GM12801 (cell line): Measurements from ENCODE around the gene SGCG.

ENCODE experiments used
- TF ChIP-seq, protein P1 (sequence below): IDR thresholded peaks from one replicate; pipeline ENCODE4 v1.5.1; 2011; ENCODE audit warnings: control low read depth; ENCODE audit not compliant: insufficient read length; ENCODE audit errors: extremely low read depth

SGCG gene

DNA sequence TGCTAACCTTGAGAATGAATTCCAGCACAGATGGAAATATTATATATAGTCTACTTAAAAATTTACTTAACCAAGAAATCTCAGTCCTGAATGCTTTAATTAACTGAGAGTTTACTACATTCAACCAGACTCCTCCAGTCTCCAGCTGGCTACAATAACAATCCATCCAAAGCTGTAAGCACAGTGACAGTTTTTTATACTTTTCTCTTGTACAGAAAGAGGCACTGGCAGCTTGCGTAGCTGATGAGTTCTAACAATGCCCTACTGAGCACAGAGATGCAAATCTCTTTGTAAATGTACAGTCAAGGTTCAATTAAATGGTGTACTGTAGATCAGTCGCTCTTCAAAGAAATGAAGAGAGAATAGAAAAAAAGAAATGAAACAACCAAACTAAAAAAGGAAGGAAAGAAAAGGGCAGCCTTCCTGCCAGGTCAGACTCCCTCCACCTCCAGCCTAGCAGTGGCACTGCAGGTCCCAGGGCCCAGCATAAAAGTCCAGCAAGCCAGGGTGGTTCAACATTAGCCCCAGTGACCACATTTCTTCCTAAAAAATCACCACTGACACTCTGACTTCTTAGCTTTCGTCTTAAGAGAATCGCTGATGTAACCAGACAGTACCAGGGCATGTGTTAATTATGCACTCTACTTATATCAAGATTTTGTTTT lies 164.3 kb downstream of the SGCG start:
- TF ChIP-seq, protein P1, sequence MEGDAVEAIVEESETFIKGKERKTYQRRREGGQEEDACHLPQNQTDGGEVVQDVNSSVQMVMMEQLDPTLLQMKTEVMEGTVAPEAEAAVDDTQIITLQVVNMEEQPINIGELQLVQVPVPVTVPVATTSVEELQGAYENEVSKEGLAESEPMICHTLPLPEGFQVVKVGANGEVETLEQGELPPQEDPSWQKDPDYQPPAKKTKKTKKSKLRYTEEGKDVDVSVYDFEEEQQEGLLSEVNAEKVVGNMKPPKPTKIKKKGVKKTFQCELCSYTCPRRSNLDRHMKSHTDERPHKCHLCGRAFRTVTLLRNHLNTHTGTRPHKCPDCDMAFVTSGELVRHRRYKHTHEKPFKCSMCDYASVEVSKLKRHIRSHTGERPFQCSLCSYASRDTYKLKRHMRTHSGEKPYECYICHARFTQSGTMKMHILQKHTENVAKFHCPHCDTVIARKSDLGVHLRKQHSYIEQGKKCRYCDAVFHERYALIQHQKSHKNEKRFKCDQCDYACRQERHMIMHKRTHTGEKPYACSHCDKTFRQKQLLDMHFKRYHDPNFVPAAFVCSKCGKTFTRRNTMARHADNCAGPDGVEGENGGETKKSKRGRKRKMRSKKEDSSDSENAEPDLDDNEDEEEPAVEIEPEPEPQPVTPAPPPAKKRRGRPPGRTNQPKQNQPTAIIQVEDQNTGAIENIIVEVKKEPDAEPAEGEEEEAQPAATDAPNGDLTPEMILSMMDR, result no peak

DNA sequence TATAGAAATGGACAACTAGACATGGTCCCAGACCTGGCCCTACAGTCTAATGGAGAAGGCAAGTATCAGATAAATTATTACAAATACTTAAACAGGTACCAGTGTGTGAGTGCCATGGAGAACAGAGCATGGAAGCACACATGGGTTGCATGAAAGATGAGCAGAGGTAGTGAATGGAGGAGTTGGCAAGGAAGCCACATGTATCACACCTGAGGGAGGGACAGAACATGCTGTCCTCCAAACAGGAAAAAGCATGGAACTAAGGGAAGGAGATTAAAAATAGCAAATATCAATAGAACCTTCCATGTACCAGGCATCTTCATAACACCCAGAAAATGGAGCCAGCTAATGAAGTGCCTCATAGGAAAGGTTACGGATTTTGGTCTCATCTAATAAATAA lies 166.8 kb downstream of the SGCG start:
- TF ChIP-seq, protein P1, result no peak

DNA sequence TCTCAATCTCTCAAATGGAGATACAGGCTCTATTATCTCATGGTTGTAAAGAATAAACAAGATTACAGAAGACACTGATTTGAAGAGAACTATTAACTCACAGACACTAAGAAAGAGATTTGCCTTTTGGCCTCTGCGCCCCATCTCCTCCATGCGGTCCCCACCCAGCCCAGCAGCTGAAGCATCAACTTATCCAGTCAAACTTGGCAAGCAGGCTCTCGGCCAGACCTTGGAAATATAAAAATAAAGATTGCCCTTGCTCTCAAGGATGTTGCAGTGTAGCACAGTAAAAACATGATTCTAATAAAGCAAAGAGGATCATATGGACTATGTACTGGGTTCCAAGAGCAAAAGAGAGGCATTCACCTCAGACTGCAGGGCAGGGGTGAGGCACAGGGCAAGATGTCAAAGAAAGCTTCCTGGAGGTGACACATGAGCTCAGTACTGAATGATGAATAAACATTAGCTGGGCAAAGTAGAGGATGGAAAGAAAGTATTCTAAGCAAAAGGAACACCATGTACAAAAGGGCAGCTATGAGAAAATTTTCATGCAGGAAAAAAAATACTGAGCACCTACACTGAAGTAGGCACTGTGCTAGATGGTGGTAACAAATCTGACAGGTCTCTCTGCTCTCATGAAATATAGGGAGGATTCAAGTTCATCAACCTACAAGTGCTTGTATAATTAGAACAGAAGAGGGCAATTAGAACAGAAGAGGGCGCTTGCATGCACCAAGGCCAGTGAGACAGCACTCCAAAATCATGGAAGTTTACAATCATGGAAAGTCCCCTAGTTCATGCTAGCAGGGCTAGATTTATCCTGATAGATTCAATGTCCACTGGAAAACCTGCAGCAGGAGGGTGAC lies 167.7 kb downstream of the SGCG start:
- TF ChIP-seq, protein P1, result no peak

DNA sequence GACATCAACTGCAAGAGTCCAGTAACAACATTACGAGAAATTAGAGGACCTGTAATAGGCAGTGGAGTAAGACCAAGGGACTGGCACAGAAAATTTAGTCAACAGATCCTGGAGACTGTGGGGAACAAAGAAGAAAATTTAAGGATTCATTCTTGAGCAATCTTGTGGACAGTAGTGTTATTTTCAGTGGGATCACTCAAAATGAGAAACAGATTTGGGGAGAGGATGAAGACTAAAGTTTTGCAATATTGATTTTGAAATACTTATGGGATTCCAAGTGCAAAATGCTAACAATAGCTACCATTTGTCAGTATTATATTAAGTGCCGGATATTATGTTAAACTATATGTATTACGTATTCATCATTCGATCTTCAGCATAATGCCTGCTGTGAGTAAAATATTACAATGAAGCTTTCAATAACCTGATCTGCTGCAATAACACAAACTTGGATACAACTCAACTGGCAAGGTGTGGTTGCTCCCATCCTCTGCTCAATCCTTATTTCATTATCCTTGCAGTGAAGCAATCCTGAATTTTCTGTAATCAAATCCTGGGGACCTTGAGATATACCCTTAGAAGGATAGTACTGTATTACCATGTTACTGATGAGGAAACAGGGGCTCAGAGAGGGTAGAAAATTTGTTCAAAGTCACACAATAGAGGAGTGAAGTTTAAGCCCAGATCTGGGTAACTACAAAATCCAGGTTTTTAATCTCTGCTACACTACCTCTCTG lies 168.6 kb downstream of the SGCG start:
- TF ChIP-seq, protein P1, result no peak

DNA sequence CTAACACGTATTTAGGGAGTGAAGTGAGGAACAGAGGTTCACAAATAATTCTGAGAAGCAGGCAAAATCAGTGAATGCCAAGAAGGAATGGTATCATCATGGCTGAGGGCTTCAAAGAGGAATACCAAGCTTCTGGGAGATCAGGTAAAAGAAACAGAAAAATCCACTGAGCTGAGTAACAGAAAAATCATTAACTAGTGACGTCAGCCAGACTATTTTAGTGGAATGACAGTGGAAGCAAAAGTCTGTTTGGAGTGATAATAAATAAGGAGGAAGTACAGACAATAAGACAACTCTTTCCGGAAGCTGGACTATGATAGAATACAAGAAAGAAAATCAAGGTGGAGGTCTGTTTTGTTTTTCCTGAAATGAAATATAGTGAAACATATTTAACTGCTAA lies 169.2 kb downstream of the SGCG start:
- TF ChIP-seq, protein P1, result no peak

DNA sequence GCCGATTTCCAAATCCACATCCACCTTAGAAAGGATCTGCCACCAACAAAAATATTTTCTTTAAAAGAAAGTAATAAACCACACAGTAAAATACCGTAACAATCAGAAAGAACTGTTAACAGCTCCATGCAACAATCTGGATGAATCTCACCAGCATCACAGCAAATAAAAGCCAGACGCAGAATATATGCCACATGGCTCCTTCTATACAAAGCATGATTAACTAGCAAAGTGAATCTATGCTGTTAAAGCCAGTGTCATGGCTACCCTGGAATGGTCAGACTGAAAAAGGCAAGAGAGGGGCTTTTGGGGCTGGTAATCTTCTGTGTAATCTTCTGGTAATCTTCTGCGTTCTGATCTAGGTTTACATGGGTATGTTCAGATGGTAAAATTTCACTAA lies 171.4 kb downstream of the SGCG start:
- TF ChIP-seq, protein P1, result no peak

DNA sequence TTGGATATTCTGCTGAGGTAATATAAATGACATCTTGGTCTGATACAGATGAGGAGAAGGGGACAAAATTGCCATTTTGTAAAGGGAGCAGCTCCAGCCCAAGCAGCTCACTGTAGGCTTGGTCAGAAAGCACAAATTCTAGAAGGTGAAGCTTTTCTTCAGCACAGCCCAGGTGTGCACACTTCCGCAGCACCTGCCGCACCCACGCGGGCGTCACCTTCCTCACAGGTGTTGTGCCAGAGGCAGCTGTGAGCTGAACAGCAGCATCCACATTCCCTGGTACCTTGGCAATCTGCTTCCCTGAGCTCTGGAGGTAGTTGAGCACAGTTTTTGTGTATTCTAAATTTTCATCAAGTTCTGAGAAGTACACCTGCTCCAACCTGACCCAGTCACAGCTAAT lies 173.7 kb downstream of the SGCG start:
- TF ChIP-seq, protein P1, result no peak
